IPS-NIHi7 (cell line): ENCODE results near the gene HBZ.
"Not testable (repeated sequence)": the region's sequence is repeated elsewhere in the genome, so short reads cannot be mapped to it uniquely, and the experiment has no call there.

Experiments
- DNase-seq: peaks from one replicate; pipeline ENCODE4 v3.0.0; 2012; ENCODE audit warnings: mixed read lengths; ENCODE audit errors: extremely low spot score

Gene HBZ

DNA sequence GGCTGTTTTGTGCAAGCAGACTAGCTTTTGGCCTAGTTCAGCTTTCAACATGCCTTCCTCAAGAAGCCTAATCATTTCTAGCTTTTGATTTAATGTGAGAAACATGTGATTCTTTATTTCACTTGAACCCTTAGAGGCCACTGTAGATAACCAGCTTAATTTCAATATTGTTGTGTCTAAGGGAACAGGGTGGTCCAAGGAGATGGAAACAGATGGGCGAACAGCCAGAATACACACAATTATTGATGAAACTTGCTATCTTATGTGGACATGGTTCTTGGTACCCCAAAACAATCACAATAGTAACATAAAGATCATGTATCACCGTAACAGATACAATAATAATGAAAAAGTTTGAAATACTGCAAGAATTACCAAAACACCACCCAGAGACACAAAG lies 18.7 kb upstream of the HBZ start:
- DNase-seq: no peak

DNA sequence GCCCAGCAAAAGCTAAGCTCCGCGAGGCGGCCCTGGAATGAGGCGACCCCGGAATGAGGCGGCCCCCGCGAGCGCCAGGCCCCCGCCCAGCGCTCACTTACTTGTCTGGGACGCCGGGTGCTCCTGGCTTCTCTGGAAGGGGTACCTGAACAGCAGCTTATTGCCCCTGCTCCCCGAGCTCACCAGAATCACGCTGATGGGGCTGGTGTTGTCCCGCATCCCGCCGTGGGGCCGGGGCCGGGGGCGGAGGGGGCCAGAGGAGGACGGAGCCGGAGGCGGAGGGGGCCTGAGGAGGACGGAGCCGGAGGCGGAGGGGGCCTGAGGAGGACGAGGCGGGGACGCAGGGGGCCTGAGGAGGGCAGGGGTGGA lies 14.4 kb upstream of the HBZ start:
- DNase-seq: peak; percentile 51

- DNase-seq: no peak
Measured at GRCh38 chr16:140175-140857, 12.1 kb upstream of the HBZ start.

- DNase-seq: no peak
Measured at GRCh38 chr16:142405-142967, 10.0 kb upstream of the HBZ start.

GRCh38 chr16:143047-143446 lies 9.4 kb upstream of the HBZ start:
- DNase-seq: no peak

DNA sequence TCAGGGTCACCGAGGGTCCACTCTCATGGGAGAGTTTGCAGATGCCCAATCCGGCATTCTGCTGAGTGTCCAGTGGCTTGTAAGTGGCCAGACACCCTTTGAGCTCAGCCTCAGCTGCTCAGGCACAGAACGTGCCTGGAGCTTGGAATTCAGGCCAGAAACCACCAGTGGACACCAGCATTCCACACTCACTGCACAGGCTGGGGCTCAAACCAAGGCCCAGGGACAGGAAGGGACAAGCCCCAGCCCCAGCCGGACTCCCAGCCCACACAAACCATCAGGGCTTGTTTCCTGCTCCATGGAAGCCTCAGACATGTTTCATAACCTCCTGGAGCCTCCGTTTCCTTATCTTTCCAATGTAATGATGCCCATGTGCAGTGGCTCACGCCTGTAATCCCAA lies 9.0 kb upstream of the HBZ start:
- no peak for DNase-seq

GRCh38 chr16:144797-145252 lies 7.6 kb upstream of the HBZ start:
- DNase-seq: no peak

- DNase-seq: no peak
Measured at GRCh38 chr16:146646-147045, 5.8 kb upstream of the HBZ start.

- DNase-seq: no peak
Measured at GRCh38 chr16:149024-149660, 3.3 kb upstream of the HBZ start.

DNA sequence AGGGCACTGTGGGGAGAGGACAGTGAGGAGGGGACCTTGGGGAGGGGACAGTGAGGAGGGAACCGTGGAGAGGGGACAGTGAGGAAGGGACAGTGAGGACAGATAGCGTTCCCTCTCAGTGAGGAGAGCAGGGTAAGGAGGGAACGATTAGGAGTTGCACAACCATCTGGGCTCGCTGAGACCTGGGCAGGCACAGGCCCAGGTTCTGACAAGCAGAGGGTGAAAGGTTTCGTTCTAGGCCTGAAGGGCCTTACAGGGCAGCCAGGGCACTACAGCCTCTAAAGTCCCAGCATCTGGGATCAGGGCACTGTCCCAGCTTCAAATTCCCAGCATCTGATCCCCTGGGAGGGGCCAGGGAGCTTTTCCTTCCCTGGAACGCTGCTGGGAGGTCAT lies 681 bp downstream of the HBZ start:
- DNase-seq: not testable (repeated sequence)

GRCh38 chr16:153550-154216 lies 1.2 kb downstream of the HBZ start:
- not testable (repeated sequence) for DNase-seq

DNA sequence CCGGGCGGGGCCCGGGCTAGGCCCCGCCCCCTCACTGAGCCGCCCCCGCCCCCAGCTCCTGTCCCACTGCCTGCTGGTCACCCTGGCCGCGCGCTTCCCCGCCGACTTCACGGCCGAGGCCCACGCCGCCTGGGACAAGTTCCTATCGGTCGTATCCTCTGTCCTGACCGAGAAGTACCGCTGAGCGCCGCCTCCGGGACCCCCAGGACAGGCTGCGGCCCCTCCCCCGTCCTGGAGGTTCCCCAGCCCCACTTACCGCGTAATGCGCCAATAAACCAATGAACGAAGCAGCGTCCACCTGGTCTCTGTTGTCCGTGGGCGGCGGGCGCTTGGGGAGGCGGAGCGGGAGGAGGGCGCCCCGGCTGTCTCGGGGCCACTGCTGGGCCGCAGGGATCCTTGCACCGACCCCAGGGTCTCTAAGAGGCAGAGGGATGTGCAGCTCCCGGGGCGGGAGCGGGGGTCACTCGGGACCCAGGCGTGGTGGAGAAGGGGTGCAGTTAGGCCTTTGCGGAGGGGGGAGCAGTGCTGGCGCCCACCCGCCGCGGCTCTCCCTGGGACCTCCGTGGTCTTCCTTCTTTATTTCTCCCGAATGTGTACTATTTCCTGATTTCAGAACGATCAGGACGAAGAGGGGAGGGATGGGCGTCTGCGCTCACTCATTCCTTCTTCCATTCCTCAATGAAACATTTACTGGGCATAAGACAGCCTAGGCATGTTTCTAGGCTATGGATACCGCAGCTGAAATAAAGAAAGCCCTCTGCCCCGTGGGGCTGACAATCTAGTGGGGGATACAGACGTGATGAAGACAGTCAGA lies 2.0 kb downstream of the HBZ start:
- DNase-seq: peak; percentile 55

- DNase-seq: no peak
Measured at GRCh38 chr16:155031-155398, 2.6 kb downstream of the HBZ start.

- DNase-seq: no peak
Measured at GRCh38 chr16:159136-159849, 6.8 kb downstream of the HBZ start.

- DNase-seq: not testable (repeated sequence)
Measured at GRCh38 chr16:160242-160641, 7.8 kb downstream of the HBZ start.

GRCh38 chr16:160691-161190 lies 8.3 kb downstream of the HBZ start:
- peak; percentile 5 for DNase-seq

- DNase-seq: peak; percentile 7
Measured at GRCh38 chr16:162271-162991, 10.0 kb downstream of the HBZ start.

DNA sequence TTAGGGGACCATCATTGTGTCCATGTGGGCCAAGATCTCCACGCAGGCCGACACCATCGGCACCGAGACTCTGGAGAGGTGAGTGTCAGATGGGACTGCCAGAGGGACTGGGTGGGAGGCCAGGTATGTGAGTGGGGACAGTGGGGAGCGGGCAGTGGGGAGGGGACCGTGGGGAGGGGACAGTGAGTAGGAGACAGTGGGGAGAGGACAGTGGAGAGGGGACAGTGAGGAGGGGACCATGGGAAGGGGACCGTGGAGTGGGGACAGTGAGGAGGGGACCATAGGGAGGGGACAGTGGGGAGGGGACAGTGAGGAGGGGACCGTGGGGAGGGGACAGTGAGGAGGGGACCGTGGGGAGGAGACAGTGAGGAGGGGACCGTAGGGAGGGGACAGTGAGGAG lies 10.7 kb downstream of the HBZ start:
- DNase-seq: not testable (repeated sequence)

GRCh38 chr16:163696-164095 lies 11.3 kb downstream of the HBZ start:
- DNase-seq: not testable (repeated sequence)

GRCh38 chr16:164134-164823 lies 11.8 kb downstream of the HBZ start:
- DNase-seq: not testable (repeated sequence)
